ENCODE data around the gene C6orf132.
A peak's percentile ranks its signal among the peaks of the same experiment; 100 is the strongest.

The C6orf132 gene

GRCh38 chr6:42176981-42177380 is 34.6 kb upstream of the C6orf132 start:
- H3K27ac ChIP-seq (ENCODE audit: extremely low read depth, low read depth, low read length) = no peak overlapping the region
- CTCF ChIA-PET = interaction anchor here (0.6 to 2.0 kb wide), 5 partner anchors 10 to 82 kb away, joined by 3 to 8 read pairs (median 5); no protein-coding TSS in a partner anchor
- no peak overlapping the region for H3K4me3 ChIP-seq (ENCODE audit: low read depth, low read length)
- H3K9me3 ChIP-seq (ENCODE audit: control insufficient read depth, insufficient read depth, low read depth, low read length) = no peaks in the 10 kb centered on the region
- no peak for TF ChIP-seq ZNF514 (tag by site-specific recombination; IDR thresholded peaks at IDR 0.05)
- TF ChIP-seq ZNF670 (tag by site-specific recombination; IDR thresholded peaks at IDR 0.05; ENCODE audit: low read depth) = no peak
- no peak for TF ChIP-seq IKZF3 (tag by site-specific recombination; IDR thresholded peaks at IDR 0.05)
- TF ChIP-seq ZNF416 (tag by site-specific recombination; IDR thresholded peaks at IDR 0.05) = no peak
- no peak for TF ChIP-seq ZBTB11 (tag by site-specific recombination; conservative IDR thresholded peaks at IDR 0.05; ENCODE audit: low read depth)
- TF ChIP-seq ZNF785 (tag by site-specific recombination; IDR thresholded peaks at IDR 0.05) = no peak
- TF ChIP-seq SP2 (tag by site-specific recombination; IDR thresholded peaks at IDR 0.05) = no peak
- no peak for TF ChIP-seq KLF8 (tag by site-specific recombination; IDR thresholded peaks at IDR 0.05)
- TF ChIP-seq ZNF239 (tag by site-specific recombination; IDR thresholded peaks at IDR 0.05) = no peak
- no peak for TF ChIP-seq ZFHX2 (tag by site-specific recombination; conservative IDR thresholded peaks at IDR 0.05)
- no peak for TF ChIP-seq ZNF544 (tag by site-specific recombination; IDR thresholded peaks at IDR 0.05)
- no peak for TF ChIP-seq TCF7L2 (IDR thresholded peaks at IDR 0.05; ENCODE audit: borderline replicate concordance, low read depth, low read length)
- no peak for TF ChIP-seq ZNF580 (tag by site-specific recombination; IDR thresholded peaks at IDR 0.05)
- no peaks in the 10 kb centered on the region for H3K4me1 ChIP-seq (ENCODE audit: control insufficient read depth, insufficient read depth, low read length)
- H3K36me3 ChIP-seq (ENCODE audit: control insufficient read depth in 2 of 2, insufficient read depth in 1 of 2, low read length in 2 of 2) = no peaks in the 10 kb centered on the region
- POLR2A ChIA-PET = no interaction called here

GRCh38 chr6:42175860-42176259 is 33.4 kb upstream of the C6orf132 start:
- no peak for TF ChIP-seq ZNF768 (tag by site-specific recombination; IDR thresholded peaks at IDR 0.05)
- TF ChIP-seq ZNF654 (tag by site-specific recombination; IDR thresholded peaks at IDR 0.05; ENCODE audit: low read depth) = 0 out of 2 replicates have a peak, but pooled peaks have one; percentile 6
- TF ChIP-seq ZNF837 (tag by site-specific recombination; IDR thresholded peaks at IDR 0.05) = no peak
- TF ChIP-seq CTCF (tag by site-specific recombination; IDR thresholded peaks at IDR 0.05) = peak; percentile 29; the same call in 1 of the 2 replicates
- Histone ChIP-seq H3K9me3 (ENCODE audit: control insufficient read depth, insufficient read depth, low read depth, low read length) (no peaks in the 10 kb centered on the region), H3K27ac (ENCODE audit: extremely low read depth, low read depth, low read length) (no peak overlapping the region), H3K4me3 (ENCODE audit: low read depth, low read length) (no peak overlapping the region), H3K4me1 (ENCODE audit: control insufficient read depth, insufficient read depth, low read length) (no peaks in the 10 kb centered on the region), H3K36me3 (ENCODE audit: control insufficient read depth in 2 of 2, insufficient read depth in 1 of 2, low read length in 2 of 2) (no peaks in the 10 kb centered on the region)
- ChIA-PET CTCF (interaction anchor here (0.7 to 2.0 kb wide), 5 partner anchors 9 to 805 kb away, joined by 3 to 8 read pairs (median 4); no protein-coding TSS in a partner anchor), POLR2A (interaction anchor here (0.7 kb wide), 1 partner anchor 12 kb away, joined by 5 read pairs; no protein-coding TSS in a partner anchor)

- CTCF ChIA-PET = interaction anchor here (0.7 to 0.9 kb wide), 2 partner anchors 41 to 1213 kb away, joined by 3 read pairs; no protein-coding TSS in a partner anchor
- POLR2A ChIA-PET = no interaction called here
- H3K9me3 ChIP-seq (ENCODE audit: control insufficient read depth, insufficient read depth, low read depth, low read length) = no peaks in the 10 kb centered on the region
- H3K4me3 ChIP-seq (ENCODE audit: low read depth, low read length) = no peak within 1 kb of the TSS
- no peaks in the 10 kb centered on the region for H3K4me1 ChIP-seq (ENCODE audit: control insufficient read depth, insufficient read depth, low read length)
- H3K36me3 ChIP-seq (ENCODE audit: control insufficient read depth in 2 of 2, insufficient read depth in 1 of 2, low read length in 2 of 2) = no peaks in the 10 kb centered on the region
- H3K27ac ChIP-seq (ENCODE audit: extremely low read depth, low read depth, low read length) = no peak within 1 kb of the TSS
- TF ChIP-seq ZSCAN4 (tag by site-specific recombination; IDR thresholded peaks at IDR 0.05) (no peak), ZNF121 (tag by site-specific recombination; IDR thresholded peaks at IDR 0.05) (no peak), KLF16 (tag by site-specific recombination; IDR thresholded peaks at IDR 0.05) (no peak), ZNF704 (tag by site-specific recombination; IDR thresholded peaks at IDR 0.05) (no peak), SP2 (tag by site-specific recombination; IDR thresholded peaks at IDR 0.05) (no peak), ZNF692 (tag by site-specific recombination; IDR thresholded peaks at IDR 0.05) (no peak), MYNN (tag by site-specific recombination; IDR thresholded peaks at IDR 0.05; ENCODE audit: borderline replicate concordance) (no peak), ZSCAN16 (tag by site-specific recombination; IDR thresholded peaks at IDR 0.05) (no peak)
These were observed 30.7 kb upstream of the C6orf132 start, which contains the start of gene GUCA1A for GRCh38 chr6:42173101-42173500. Gene GUCA1A (plus strand): TSS chr6:42173364. CDS start chr6:42173614, 250 bp downstream.
